Stimulated activated naive CD8-positive, alpha-beta T cell treated with anti-CD3 and anti-CD28 coated beads, Interleukin-15, amount 100 ng/mL, for 72 hours (primary cell): ENCODE data around the gene PEX14.

Experiments
- ATAC-seq: fragments of 150-1000 bp; cut with Tn5 transposase; 2 replicates; pipeline ENCODE4 v1.10.0; 2021; ENCODE audit warnings: mild to moderate bottlenecking, moderate library complexity
- DNase-seq, 2 donors: peaks; one replicate each; pipeline ENCODE4 v3.0.0; 2021 to 2022
- H3K27ac Mint-ChIP-seq, 2 donors: one replicate each; pipeline ENCODE4 v1.8.0; 2022; ENCODE audit warnings: mild to moderate bottlenecking in 2 of 2, mixed read lengths in 2 of 2, moderate library complexity in 2 of 2
- H3K27me3 Mint-ChIP-seq: one replicate; pipeline ENCODE4 v1.8.0; 2022; ENCODE audit warnings: mixed read lengths
- H3K4me1 Mint-ChIP-seq: one replicate; pipeline ENCODE4 v1.8.0; 2022; ENCODE audit warnings: mild to moderate bottlenecking, mixed read lengths
- H3K4me3 Mint-ChIP-seq, 2 donors: one replicate each; pipeline ENCODE4 v1.8.0; 2022; ENCODE audit warnings: mild to moderate bottlenecking in 2 of 2, mixed read lengths in 2 of 2, moderate library complexity in 1 of 2
- H3K9me3 Mint-ChIP-seq, 2 donors: one replicate each; pipeline ENCODE4 v1.8.0; 2022; ENCODE audit warnings: mixed read lengths in 2 of 2

PEX14 gene

GRCh38 chr1:10628685-10629084 lies 153.9 kb downstream of the PEX14 start:
- no peaks in the 10 kb centered on the region for H3K9me3 Mint-ChIP-seq
- no peaks in the 10 kb centered on the region for H3K4me1 Mint-ChIP-seq
- H3K27me3 Mint-ChIP-seq: no peaks in the 10 kb centered on the region
- ATAC-seq (no peak), DNase-seq (no peak)
- no peak overlapping the region for H3K4me3 Mint-ChIP-seq
- peak overlapping the region in 1 of 2 donors; percentile 15 for H3K27ac Mint-ChIP-seq

DNA sequence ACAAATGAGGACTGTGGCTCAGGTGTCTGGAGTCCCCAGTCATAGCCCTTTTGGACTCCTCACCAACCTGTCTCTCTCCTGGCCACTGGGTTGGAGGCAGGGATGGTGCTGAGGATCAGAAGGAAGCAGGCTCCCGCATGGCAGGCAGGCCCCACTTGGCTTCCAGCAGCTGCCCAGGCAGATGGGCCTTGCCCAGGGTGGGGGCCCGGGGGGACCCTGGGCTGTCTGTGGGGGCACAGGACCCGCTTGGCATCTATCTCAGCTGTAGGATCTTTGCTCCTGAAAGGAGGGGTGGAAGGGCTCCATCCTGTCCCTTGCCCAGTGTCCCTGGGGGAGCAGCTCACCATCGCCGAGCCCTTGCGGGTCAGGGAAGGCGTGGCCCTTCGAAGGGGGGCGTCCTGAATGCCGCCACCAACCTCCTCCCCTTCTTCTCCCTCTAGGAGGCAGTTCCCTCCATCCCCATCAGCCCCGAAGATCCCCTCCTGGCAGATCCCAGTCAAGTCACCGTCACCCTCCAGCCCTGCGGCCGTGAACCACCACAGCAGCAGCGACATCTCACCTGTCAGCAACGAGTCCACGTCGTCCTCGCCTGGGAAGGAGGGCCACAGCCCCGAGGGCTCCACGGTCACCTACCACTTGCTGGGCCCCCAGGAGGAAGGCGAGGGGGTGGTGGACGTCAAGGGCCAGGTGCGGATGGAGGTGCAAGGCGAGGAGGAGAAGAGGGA lies 154.5 kb downstream of the PEX14 start:
- no peak overlapping the region for H3K27ac Mint-ChIP-seq
- no peaks in the 10 kb centered on the region for H3K27me3 Mint-ChIP-seq
- no peak overlapping the region for H3K4me3 Mint-ChIP-seq
- DNase-seq (no peak), ATAC-seq (no peak)
- no peaks in the 10 kb centered on the region for H3K9me3 Mint-ChIP-seq
- no peaks in the 10 kb centered on the region for H3K4me1 Mint-ChIP-seq

GRCh38 chr1:10629816-10630571 lies 155.2 kb downstream of the PEX14 start:
- no peaks in the 10 kb centered on the region for H3K4me1 Mint-ChIP-seq
- DNase-seq (no peak), ATAC-seq (no peak)
- no peak overlapping the region for H3K4me3 Mint-ChIP-seq
- no peak overlapping the region for H3K27ac Mint-ChIP-seq
- H3K27me3 Mint-ChIP-seq: no peaks in the 10 kb centered on the region
- no peaks in the 10 kb centered on the region for H3K9me3 Mint-ChIP-seq

GRCh38 chr1:10630661-10631120 lies 155.9 kb downstream of the PEX14 start:
- no peaks in the 10 kb centered on the region for H3K27me3 Mint-ChIP-seq
- H3K9me3 Mint-ChIP-seq: no peaks in the 10 kb centered on the region
- H3K27ac Mint-ChIP-seq: no peak overlapping the region
- ATAC-seq (no peak), DNase-seq (no peak)
- no peaks in the 10 kb centered on the region for H3K4me1 Mint-ChIP-seq
- H3K4me3 Mint-ChIP-seq: no peak overlapping the region

- DNase-seq: no peak
- peak; percentile 44 for ATAC-seq
- H3K27ac Mint-ChIP-seq: no peak overlapping the region
- no peak overlapping the region for H3K4me3 Mint-ChIP-seq
- no peaks in the 10 kb centered on the region for H3K27me3 Mint-ChIP-seq
- no peaks in the 10 kb centered on the region for H3K9me3 Mint-ChIP-seq
- H3K4me1 Mint-ChIP-seq: no peaks in the 10 kb centered on the region
Measured at GRCh38 chr1:10631121-10631810, 156.5 kb downstream of the PEX14 start.

DNA sequence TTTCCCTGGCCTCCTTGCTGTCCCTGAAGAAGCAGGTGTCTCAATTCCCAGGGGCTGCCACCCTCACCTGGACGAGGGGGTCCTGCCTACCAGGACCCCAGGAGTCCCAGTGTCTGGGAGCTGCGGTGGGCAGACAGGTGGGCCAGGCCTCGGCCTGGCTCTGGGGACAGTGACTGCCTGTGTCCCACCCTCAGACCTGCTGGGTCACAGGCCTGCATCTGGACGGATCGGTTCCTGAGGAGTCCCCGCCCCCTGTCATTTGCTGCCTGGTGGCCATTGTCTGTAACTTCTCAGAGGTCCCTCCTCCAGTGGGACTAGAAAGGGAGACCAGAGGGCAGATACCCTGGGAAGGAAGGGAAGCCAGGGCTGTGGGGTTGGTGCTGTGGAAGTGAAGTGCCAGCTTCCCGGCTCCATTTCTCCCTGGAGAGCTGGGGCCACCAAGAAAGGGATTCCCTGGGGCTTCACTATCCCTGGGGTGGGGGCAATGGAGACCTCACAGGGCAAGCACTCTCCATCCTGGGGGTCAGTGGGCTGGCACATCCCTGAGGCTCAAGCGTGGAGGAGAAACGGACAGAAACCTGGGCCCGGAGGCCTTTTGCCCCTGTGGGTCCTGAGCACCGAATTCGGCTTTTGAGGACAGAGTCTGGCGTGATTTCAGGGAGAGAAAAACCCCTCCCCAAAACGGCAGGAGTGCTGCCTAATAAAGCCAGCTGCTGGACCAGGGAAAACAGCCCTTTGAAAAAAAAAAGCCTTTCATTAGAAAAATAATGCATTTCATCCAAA lies 157.3 kb downstream of the PEX14 start:
- no peak overlapping the region for H3K27ac Mint-ChIP-seq
- ATAC-seq (no peak), DNase-seq (no peak)
- no peaks in the 10 kb centered on the region for H3K4me1 Mint-ChIP-seq
- no peaks in the 10 kb centered on the region for H3K9me3 Mint-ChIP-seq
- H3K27me3 Mint-ChIP-seq: peaks cover 2% of the 10 kb centered on the region
- H3K4me3 Mint-ChIP-seq: no peak overlapping the region

- Mint-ChIP-seq H3K27ac (no peak overlapping the region), H3K4me3 (no peak overlapping the region)
- ATAC-seq: no peak
Measured at GRCh38 chr1:10632691-10633090, 157.9 kb downstream of the PEX14 start.

GRCh38 chr1:10633416-10633815 lies 158.7 kb downstream of the PEX14 start:
- H3K4me3 Mint-ChIP-seq: no peak overlapping the region
- ATAC-seq: no peak

More at GRCh38 chr1:10632691-10633090, 157.9 kb downstream of the PEX14 start:
- peaks cover 8% of the 10 kb centered on the region for H3K27me3 Mint-ChIP-seq
- H3K4me1 Mint-ChIP-seq: peaks cover 1% of the 10 kb centered on the region
- H3K9me3 Mint-ChIP-seq: no peaks in the 10 kb centered on the region
- no peak for DNase-seq

DNA sequence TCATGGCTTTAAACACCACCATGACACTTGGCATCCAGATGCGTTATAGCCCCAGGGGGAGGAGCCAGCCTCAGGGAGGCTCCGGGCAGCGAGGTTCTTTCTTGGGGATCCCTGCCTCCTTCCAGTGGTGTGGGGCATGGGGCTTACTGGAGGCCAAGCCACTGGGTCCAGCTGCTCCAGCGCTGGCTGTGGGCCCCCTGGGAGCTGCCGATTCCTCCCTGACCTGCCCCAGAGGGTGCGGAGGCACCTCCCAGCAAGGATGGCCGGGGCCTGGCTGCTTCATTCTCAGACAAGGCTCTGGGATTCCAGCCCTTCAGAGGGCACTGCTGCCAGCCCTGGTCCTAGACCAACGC lies 159.3 kb downstream of the PEX14 start:
- no peak overlapping the region for H3K4me3 Mint-ChIP-seq
- H3K27ac Mint-ChIP-seq: no peak overlapping the region
- ATAC-seq (no peak), DNase-seq (no peak)
- no peaks in the 10 kb centered on the region for H3K9me3 Mint-ChIP-seq
- H3K27me3 Mint-ChIP-seq: peaks cover 8% of the 10 kb centered on the region
- peaks cover 6% of the 10 kb centered on the region for H3K4me1 Mint-ChIP-seq

More at GRCh38 chr1:10633416-10633815, 158.7 kb downstream of the PEX14 start:
- H3K27me3 Mint-ChIP-seq: peaks cover 8% of the 10 kb centered on the region
- H3K9me3 Mint-ChIP-seq: no peaks in the 10 kb centered on the region
- peaks cover 6% of the 10 kb centered on the region for H3K4me1 Mint-ChIP-seq
- H3K27ac Mint-ChIP-seq: no peak overlapping the region
- no peak for DNase-seq

- no peak overlapping the region for H3K27ac Mint-ChIP-seq
- H3K4me3 Mint-ChIP-seq: no peak overlapping the region
- DNase-seq (no peak), ATAC-seq (no peak)
- peaks cover 6% of the 10 kb centered on the region for H3K4me1 Mint-ChIP-seq
- H3K27me3 Mint-ChIP-seq: peaks cover 8% of the 10 kb centered on the region
- H3K9me3 Mint-ChIP-seq: no peaks in the 10 kb centered on the region
Measured at GRCh38 chr1:10634428-10635084, 159.8 kb downstream of the PEX14 start.

DNA sequence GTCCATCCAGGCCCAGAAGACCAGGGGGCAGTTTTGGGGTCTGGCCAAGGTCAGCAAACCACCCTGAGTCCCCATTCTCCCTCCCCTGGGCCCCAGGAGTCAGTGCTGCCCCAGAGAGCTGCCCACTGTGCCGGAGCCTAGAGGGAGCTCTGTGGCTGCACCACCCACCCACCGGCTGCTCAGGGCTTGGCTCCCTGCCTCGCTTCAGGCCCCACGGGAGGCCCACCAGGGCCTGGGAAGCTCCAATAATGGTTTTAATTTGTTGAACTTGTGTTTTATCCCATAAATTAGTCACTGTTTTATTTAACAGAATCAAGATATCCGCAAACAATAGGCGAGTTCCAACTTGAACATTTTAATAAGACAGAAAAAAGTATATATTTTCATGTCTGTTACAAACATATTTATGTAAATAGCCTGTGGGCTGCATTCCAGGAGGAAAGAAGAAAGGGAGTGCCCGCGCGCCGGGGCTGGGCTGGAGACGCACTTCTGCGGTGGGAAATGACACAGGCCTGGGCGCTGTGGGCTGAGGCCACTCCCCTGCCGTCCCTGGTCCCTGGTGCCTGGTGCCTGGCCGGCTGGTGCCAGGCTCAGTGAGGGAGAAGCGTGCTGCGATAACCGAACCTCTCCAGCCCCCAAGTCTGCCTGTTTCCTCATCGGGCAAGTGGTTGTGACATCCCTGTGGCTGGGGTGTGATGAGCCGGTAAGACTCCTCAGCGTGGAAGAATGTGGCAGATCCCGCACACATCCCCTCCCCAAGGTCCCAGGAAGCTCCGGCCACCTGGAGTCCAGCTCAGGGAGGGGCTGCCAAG lies 160.5 kb downstream of the PEX14 start:
- H3K4me1 Mint-ChIP-seq: peaks cover 6% of the 10 kb centered on the region
- peaks cover 8% of the 10 kb centered on the region for H3K27me3 Mint-ChIP-seq
- no peak for DNase-seq
- no peak for ATAC-seq
- H3K4me3 Mint-ChIP-seq: no peak overlapping the region
- no peak overlapping the region for H3K27ac Mint-ChIP-seq
- no peaks in the 10 kb centered on the region for H3K9me3 Mint-ChIP-seq

GRCh38 chr1:10635992-10636391 lies 161.2 kb downstream of the PEX14 start:
- Mint-ChIP-seq H3K9me3 (no peaks in the 10 kb centered on the region), H3K27me3 (peaks cover 8% of the 10 kb centered on the region), H3K4me3 (no peak overlapping the region), H3K27ac (peak overlapping the region in 1 of 2 donors; percentile 78), H3K4me1 (peaks cover 6% of the 10 kb centered on the region)
- no peak for DNase-seq
- ATAC-seq: no peak

DNA sequence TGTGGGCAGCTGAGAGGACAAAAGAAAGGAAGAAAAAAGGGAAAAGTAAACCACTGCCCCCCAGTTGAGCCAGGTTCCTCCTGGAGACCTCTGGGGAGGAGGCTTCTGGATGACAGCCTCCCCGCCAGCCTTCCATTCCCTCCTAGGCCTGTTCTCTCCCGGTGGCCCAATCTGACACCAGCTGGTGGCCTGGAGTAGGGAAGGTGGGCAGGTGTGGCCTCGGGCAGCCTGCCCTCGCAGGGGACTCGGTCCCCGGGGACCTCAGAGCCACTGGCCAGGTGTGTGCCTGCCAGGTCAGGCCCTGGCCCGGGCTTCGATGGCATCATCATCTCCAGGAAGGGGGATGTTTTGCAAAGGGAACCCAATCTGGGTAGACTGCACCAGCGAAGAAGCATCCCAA lies 162.7 kb downstream of the PEX14 start:
- no peak for ATAC-seq
- H3K9me3 Mint-ChIP-seq: no peaks in the 10 kb centered on the region
- H3K4me3 Mint-ChIP-seq: peak overlapping the region in 1 of 2 donors; percentile 10
- peaks cover 6% of the 10 kb centered on the region for H3K4me1 Mint-ChIP-seq
- H3K27ac Mint-ChIP-seq: no peak overlapping the region
- H3K27me3 Mint-ChIP-seq: peaks cover 8% of the 10 kb centered on the region
- DNase-seq: no peak

GRCh38 chr1:10637834-10638558 lies 163.2 kb downstream of the PEX14 start:
- DNase-seq: no peak
- ATAC-seq: peak; percentile 26
- no peak overlapping the region for H3K27ac Mint-ChIP-seq
- peaks cover 8% of the 10 kb centered on the region for H3K27me3 Mint-ChIP-seq
- H3K4me3 Mint-ChIP-seq: peak overlapping the region in 1 of 2 donors; percentile 50
- no peaks in the 10 kb centered on the region for H3K9me3 Mint-ChIP-seq
- H3K4me1 Mint-ChIP-seq: peaks cover 6% of the 10 kb centered on the region
